ENCODE data around the gene CHCHD1.
"Not testable (repeated sequence)": the region's sequence is repeated elsewhere in the genome, so short reads cannot be mapped to it uniquely, and the experiment has no call there.

CHCHD1 gene

DNA sequence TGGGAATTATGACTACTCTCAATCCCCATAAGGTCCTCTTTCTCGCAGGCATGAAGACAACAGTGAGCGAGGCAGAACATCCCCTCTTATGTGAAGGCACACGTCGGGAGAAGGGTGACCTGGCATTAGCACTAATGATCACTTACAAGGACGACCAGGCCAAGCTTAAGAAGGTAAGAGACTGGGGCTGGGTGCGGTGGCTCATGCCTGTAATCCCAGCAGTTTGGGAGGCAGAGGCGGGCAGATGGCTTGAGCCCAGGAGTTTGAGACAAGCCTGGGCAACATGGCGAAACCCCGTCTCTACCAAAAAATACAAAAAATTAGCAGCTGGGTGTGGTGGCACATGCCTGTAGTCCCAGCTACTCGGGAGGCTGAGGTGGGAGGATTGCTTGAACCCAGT, 13.6 kb downstream of the CHCHD1 start:
- not testable (repeated sequence) for DNase-seq

DNA sequence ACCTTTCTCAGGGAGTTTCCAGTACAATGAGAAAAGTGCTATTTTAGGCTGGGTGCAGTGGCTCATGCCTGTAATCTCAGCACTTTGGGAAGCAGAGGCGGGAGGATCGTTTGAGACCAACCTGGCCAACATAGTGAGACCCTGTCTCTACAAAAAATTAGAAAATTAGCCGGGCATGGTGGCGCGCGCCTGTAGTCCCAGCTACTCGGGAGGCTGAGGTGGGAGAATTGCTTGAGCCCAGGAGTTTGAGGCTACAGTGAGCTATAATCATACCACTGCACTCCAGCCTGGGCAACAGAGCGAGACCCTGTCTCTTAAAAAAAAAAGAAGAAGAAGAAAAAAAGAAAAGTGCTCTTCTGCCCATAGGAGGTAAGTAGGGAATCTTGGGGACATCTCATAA, 14.2 kb downstream of the CHCHD1 start:
- not testable (repeated sequence) for DNase-seq

DNA sequence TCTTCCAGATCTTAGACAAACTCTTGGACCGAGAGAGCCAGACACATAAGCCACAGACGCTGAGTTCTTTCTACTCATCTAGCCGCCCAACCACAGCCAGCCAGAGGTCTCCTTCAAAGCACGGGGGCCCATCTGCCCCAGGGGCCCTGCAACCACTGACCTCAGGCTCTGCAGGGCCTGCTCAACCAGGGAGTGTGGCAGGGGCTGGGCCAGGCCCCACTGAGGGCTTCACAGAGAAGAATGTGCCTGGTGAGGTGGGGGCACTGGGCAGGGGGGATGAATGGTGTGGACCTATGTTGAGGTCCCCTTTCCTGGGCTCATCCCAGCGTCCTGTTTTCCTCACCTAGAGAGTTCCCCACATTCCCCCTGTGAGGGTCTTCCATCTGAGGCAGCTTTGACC, 14.9 kb downstream of the CHCHD1 start:
- DNase-seq, result no peak

DNA sequence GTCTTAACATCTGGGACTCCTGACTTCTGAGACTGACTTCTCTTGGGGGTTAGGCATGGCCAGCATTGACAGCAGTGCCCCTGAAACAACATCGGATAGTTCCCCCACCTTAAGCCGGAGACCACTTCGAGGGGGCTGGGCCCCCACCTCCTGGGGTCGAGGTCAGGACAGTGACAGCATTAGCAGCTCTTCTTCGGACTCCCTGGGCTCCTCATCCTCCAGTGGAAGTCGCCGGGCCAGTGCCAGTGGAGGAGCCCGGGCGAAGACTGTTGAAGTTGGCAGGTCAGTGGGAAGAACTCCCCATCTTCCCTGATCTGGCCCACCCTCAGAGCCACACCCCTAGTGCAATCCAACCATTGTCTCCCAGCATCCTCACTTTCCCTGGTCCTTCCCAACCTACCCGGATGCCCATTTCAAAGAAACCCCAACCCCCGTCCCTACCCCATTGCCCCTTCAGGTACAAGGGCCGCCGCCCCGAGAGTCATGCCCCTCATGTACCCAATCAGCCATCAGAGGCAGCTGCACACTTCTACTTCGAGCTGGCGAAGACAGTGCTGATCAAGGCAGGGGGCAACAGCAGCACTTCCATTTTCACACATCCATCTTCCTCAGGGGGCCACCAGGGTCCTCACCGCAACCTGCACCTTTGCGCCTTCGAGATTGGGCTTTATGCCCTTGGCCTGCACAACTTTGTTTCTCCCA, 15.6 kb downstream of the CHCHD1 start:
- DNase-seq, result no peak

DNA sequence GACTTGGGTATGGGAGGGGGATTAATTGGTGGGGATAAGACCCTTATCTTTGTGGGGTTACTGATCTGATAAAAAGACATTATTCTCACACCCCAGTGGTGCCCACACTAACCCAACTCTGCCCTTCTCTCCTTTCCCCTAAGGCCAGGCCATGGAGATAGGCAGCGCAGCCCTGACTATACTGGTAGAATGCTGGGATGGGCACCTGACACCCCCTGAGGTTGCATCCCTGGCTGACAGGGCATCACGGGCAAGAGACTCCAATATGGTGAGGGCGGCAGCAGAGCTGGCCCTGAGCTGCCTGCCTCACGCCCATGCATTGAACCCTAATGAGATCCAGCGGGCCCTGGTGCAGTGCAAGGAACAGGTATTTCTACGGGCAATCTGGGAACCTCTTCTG, 16.2 kb downstream of the CHCHD1 start:
- DNase-seq, result no peak

DNA sequence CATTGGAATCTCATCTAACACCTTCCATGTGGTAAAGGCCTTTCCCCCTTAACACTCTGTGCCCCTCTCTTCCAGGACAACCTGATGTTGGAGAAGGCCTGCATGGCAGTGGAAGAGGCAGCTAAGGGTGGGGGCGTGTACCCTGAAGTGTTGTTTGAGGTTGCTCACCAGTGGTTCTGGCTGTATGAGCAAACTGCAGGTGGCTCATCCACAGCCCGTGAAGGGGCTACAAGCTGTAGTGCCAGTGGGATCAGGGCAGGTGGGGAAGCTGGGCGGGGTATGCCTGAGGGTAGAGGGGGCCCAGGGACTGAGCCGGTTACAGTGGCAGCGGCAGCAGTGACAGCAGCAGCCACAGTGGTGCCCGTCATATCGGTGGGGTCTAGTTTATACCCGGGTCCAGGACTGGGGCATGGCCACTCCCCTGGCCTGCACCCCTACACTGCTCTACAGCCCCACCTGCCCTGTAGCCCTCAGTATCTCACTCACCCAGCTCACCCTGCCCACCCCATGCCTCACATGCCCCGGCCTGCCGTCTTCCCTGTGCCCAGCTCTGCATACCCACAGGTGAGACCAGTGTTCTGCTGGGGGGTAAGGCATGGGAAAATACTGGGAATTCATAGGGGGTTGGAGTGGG, 17.2 kb downstream of the CHCHD1 start:
- DNase-seq, result no peak

DNA sequence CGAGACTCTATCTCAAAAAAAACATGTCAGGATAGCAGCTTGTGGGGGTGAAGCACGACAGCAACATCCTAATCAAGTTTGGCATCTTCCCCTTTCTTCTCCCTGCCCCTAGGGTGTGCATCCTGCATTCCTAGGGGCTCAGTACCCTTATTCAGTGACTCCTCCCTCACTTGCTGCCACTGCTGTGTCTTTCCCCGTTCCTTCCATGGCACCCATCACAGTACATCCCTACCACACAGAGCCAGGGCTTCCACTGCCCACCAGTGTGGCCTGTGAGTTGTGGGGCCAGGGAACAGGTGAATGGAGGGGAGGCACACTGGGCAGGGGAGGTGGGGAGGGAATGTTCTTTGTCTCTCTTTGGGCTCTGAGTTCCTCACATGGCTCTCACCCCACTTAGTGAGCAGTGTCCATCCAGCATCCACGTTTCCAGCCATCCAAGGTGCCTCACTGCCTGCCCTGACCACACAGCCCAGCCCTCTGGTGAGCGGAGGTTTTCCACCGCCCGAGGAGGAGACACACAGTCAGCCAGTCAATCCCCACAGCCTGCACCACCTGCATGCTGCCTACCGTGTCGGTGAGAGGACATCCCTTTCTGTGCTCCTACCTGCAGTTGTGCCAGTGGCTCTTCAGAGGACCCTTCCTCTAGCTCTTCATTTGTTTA, 18.2 kb downstream of the CHCHD1 start:
- DNase-seq, result no peak

DNA sequence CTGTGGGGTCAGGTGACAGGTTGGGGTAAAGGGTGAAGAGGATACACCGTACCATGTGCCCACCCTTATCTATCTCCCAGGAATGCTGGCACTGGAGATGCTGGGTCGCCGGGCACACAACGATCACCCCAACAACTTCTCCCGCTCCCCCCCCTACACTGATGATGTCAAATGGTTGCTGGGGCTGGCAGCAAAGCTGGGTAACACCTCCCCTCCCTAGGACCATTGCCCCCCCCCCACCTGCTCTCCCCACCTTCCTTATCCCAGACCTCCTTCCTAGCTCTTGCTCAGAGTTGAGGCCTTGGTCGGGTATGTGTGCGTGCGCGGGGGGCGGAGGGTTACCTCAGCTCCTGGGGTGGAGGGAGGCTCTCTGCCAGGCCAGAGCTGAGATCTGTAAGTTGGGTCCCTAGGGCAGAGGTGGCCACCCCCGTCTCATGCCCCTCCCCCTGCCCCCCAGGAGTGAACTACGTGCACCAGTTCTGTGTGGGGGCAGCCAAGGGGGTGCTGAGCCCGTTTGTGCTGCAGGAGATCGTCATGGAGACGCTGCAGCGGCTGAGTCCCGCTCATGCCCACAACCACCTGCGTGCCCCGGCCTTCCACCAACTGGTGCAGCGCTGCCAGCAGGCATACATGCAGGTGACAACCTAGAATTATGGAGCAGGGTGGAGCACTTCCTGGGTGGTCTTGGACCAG, 18.9 kb downstream of the CHCHD1 start:
- DNase-seq, result no peak

DNA sequence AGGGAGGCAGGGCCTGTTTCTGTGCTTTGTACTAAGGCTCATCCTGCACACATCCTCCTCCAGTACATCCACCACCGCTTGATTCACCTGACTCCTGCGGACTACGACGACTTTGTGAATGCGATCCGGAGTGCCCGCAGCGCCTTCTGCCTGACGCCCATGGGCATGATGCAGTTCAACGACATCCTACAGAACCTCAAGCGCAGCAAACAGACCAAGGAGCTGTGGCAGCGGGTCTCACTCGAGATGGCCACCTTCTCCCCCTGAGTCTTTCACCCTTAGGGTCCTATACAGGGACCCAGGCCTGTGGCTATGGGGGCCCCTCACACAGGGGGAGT, 19.4 kb downstream of the CHCHD1 start:
- no peak for DNase-seq

DNA sequence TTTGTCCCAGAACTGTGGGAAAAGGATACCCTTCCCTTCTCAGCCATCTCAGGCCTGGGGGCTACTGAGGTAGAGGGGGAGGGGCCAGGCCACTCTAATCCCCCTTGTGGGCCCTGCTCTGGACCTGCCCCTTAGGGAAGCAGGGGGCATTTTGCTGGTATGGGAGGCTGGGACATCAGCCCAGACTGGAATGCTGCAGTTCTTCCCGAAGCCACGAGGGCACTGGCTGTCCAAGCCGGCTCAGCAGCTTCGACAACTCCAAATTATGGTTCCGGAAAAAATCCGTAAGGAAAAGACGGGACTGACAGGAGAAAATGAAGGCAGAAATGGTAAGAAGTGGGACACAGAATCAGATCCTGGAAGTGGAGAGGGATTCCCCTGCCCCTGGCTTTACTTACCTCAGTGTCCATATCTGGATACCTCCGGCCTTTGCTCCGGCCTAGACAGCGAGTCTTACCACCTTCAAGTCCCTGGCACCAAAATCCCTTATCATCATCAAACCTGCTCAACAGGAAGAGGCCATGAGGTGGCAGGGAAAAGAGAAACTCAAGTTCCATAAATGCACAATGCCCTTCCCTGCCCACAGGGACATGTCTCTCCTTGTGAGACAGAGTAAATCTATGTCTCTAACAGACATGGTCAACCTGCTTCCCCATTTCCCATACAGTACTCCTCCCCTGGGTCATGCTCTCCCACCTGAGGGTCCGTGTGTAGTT, 20.6 kb downstream of the CHCHD1 start:
- no peak for DNase-seq

DNA sequence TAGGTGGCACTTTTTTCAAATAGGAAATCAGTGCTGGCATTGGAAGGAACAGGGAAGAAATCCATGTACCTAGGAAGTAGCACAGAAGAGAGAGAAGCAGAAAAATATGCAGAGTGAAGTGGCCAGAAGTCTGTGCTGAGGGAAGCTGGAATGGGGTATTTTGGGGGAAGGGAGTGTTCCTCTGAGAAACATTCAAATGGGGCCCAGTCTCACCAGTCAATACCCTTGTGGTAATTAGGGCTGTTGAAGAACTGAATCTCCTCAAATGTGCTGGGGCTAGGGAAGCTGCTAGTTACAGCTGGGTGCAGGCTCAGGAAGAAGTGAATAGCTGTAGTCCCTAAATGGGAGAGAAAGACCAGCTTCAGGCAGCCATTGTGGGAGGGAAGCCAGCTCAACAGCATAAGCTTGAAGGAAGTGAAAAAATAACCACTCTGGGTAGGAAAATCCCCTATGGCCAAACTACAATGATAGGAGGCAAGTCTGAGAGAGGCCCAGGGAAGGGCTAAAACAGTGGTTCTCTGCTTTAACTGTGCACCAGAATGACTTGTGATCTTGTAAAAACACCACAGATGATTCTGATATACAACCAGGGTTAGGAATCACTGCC, 21.9 kb downstream of the CHCHD1 start:
- DNase-seq, result no peak

DNA sequence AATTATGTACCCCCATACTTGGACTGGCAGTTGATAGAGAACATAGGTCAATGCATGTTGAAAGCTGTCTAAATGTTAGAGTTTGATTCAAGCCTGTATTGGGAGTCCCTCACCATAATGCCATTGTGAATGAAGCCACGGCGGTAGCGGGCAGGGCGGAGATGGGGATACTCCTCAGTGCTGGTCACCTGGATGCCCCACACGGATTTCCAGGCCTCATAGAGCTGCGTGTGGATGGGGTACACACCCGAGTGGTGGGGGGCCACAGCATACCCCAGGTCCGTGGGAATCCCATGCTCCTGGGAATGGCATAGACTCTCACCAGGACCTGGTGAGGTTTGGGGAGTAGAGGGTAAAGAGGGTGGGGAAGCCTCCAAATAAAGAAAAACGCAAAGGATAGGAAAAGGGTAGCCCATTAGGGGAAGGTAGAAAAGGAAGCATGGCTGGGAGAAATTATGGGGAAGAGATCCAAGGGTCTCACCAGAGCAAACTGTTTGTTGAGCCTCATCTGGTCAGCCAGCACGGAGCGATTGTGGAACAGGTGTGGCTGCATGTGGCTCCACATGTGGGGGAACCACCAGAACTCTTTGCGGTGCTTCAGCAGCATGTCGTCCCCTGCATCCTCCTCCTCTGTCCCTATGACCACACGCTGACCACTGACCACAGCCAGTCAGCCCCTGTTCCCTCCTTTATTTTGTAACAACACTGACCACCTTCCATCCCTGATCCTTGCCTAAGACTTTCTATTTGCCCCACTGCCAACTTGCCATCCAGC, 24.5 kb downstream of the CHCHD1 start:
- DNase-seq, result no peak

DNA sequence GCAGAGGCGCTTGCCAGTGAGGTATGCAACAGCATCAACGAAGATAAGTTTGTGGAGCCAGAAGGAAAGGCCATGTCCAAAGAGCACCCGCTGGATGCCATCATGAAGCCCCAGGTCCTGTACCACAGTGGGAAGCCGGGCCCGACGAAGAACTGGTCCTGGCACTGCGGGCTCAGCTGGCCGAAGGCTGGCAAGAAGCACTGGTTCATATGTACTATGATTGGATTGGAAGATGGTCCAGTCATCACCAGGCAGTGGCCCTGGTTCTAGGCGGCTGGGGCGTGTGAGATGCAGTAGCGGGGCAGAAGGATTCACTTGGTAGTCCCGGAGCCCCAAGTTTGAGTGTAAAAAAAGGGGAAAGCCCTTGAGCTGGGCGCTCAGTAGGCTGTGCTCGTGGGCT, 25.6 kb downstream of the CHCHD1 start:
- DNase-seq, result no peak

DNA sequence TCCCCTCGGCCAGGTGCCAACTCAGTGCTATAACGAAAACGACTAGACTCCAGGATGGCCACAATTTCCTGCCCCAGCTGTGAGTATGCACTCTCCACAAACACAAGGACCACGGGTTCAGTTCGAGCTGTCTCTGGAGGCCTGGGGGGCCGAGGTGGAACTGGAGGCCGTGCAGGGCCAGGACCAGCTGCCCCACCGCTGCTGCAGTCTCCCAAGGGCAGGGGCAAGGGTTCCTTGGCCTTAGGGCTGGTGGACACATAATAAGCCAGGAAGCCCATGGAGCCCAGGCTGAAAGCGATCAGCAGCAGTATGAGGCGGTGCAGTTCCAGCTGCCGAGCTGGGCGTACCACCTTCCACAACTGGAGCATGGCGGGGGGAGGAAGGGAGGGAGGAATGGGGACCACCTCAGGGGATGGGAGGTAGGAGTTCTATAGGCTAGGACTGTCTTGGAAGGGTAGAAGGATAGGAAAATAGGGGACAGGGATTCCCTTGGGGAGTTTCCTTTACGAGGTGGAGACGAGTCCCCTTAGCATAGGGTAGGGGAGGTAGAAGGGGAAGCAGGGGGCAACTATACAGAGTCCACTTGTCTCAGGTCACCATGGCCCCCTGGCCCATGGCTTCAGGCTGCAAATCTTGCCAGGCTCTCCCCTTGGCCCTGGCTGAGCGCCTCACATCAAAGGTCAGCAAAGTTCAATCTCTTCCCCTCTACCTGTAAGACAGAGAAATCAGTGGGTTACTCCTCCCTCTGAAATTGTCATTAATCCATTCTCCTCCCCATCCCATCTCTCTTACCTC, 26.4 kb downstream of the CHCHD1 start:
- no peak for DNase-seq

DNA sequence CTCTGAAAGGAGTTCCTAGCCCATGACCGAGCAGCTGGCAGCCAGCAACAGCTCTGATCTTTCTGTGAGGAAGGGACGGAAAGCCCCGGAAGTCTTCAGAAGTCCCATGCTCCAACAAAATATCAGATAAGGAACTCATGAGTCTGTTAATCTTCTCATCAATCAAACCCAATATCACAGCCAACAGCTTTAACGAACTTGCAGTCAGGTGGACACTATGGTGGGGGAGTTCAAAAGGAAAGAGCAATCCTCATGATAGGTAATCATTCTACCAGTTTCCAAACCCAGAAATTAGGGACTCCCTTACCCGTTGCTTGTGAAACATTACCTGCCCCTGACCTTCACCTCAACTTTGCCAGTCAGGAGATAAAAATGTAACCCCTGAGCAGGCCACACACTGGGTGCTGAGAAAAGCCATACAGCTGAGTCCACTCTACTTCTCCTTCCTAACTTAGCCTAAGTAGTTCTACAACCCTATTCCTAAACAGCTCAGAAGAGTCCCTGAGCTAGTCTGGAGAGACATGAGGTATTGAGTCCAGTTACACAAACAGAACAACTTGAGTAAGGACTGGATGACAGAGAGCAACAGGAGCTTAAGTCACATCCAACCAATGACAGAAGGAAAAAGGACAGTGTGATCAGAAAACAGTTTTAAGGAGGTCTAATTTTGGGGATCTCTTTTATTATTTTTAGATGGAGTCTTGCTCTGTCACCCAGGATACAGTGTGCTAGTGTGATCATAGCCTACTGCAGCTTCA, 27.4 kb downstream of the CHCHD1 start:
- DNase-seq, result no peak

DNA sequence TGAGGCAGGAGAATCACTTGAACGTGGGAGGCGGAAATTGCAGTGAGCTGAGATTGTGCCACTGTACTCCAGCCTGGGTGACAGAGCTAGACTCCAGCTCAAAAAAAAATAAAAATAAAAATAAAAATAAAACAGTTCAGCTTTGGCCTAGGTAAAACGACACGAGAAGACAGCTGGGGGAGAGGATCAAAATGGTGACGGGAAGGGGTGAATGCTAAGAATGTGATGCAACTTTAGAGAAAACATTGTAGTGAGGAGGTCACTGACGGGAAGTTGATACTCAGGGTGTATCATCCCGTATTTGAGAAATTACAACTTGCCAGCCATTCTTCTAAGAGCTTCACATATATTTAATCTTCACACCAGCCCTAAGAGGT, 28.5 kb downstream of the CHCHD1 start:
- DNase-seq, result no peak

DNA sequence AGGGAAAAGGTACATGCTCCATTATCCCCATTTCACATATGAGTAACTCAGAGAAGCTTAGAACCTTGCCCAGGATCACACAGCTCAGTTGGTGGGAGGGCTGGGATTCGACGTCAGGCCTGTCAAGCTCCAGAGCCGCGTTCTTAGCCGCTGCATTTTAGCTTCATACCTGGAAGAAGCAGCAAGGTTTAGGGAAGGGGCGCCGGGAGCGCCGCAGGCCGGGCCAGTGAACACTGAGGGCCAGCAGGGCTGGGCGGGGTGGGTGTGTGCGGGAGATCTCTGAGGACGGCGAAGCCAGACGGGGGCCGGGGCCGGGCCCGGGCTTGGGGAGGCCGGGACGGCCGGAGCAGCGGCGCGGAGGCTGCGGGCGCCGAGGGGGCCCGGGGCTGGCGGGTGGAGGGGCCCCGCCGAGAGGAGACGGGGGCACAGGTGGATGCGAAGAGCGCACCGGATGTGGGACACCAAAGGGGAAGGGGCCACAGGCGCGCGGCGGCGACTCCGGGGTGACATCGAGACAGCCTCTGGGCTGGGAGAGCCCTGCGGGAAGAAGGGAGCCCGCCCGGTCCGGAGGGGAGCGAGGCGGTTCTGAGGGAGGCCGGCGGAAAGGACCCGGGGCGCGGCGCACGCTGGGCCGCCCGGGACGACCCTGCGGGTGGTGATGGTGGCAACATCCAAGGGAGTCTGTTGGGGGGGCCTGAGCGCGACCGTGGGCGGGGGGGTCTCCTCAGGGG, 29.1 kb downstream of the CHCHD1 start:
- peak; percentile 69 to 71 for DNase-seq

DNA sequence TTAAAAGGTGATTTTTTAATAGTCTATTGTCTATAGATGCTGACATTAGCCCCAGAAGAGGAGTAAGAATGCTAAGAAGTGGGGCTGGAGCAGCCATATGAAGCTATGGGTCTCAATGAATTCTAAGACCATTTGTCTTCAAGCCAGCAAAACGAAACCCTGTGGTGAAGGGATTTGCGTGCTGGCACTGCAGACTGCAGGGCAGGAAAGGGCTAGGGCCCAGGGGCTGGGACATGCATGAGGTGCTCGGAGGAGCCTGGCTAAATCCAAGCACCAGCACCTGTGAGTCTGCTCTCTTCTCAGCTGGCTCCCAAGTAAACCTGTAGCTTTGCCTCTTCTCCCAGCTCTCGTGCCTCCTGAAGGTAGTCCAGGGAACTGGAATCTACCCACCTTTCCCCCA, 30.8 kb downstream of the CHCHD1 start:
- no peak for DNase-seq

DNA sequence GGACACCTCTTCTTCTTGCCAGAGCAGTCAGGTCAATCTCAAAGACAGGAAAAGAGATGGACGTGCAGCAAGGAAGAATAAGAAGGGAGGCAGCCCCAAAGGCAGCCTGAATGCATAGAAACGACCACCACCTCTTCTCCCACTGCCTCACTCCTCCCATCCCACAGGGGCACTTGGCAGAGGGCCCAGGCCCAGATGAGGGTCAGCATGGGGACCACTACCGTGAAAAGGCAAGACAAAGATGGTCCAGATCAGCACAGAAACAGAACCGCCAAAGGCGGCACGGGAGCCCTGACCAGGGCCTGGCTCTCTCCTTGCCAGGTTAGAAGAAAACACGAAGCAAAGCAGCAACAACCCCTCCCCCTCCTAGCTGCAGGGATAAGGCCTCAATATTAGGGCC, 31.5 kb downstream of the CHCHD1 start:
- no peak for DNase-seq
